SK-N-SH treated with all-trans-retinoic acid at 6 μM for 48 hours (cell line): ENCODE data around the gene CPXM2.

Experiments
- ATAC-seq: fragments of 200-7000 bp; cut with Tn5 transposase; 3 replicates; pipeline ENCODE4 v1.9.1; 2020; ENCODE audit warnings: mild to moderate bottlenecking, moderate library complexity
- ARNTL ChIP-seq: fragments of 450-650 bp; formaldehyde crosslinking; IDR thresholded peaks from 2 replicates; pipeline ENCODE4 v1.5.0; 2020; ENCODE audit warnings: low read depth, mild to moderate bottlenecking, moderate library complexity, borderline replicate concordance
- BACH2 ChIP-seq: fragments of 250-450 bp; sonication (Bioruptor Pico); IDR thresholded peaks from 2 replicates; pipeline ENCODE4 v1.9.0; 2021; ENCODE audit warnings: mild to moderate bottlenecking, borderline replicate concordance
- CREB5 ChIP-seq: fragments of 250-450 bp; sonication (Bioruptor Pico); IDR thresholded peaks from 2 replicates; pipeline ENCODE4 v1.5.1; 2020; ENCODE audit warnings: low read depth, mild to moderate bottlenecking, moderate library complexity
- CSDC2 ChIP-seq: fragments of 250-450 bp; sonication (Bioruptor Pico); IDR thresholded peaks from 2 replicates; pipeline ENCODE4 v1.5.0; 2020; ENCODE audit warnings: mild to moderate bottlenecking, moderate library complexity
- CSRNP3 ChIP-seq: fragments of 250-450 bp; sonication (Bioruptor Pico); IDR thresholded peaks from 2 replicates; pipeline ENCODE4 v1.5.1; 2021; ENCODE audit warnings: mild to moderate bottlenecking, moderate library complexity
- GLIS3 ChIP-seq: fragments of 250-450 bp; sonication (Bioruptor Pico); IDR thresholded peaks from 2 replicates; pipeline ENCODE4 v1.5.0; 2020; ENCODE audit warnings: mild to moderate bottlenecking, moderate library complexity
- ISL1 ChIP-seq: fragments of 250-450 bp; sonication (Bioruptor Pico); IDR thresholded peaks from 2 replicates; pipeline ENCODE4 v2.1.2; 2022; ENCODE audit warnings: mild to moderate bottlenecking, moderate library complexity
- OSR1 ChIP-seq: fragments of 250-450 bp; sonication (Bioruptor Pico); IDR thresholded peaks from 2 replicates; pipeline ENCODE4 v1.8.0; 2022; ENCODE audit warnings: moderate library complexity, mild to moderate bottlenecking, inconsistent platforms
- PATZ1 ChIP-seq: fragments of 250-450 bp; sonication (Bioruptor Pico); IDR thresholded peaks from 2 replicates; pipeline ENCODE4 v1.8.0; 2020; ENCODE audit warnings: mild to moderate bottlenecking, moderate library complexity, borderline replicate concordance
- POU6F1 ChIP-seq: fragments of 250-450 bp; sonication (Bioruptor Pico); IDR thresholded peaks from 2 replicates; pipeline ENCODE4 v1.8.0; 2021; ENCODE audit warnings: low read depth, mild to moderate bottlenecking, moderate library complexity, borderline replicate concordance
- PPARA ChIP-seq: fragments of 250-450 bp; sonication (Bioruptor Pico); IDR thresholded peaks from 2 replicates; pipeline ENCODE4 v1.5.0; 2020; ENCODE audit warnings: mild to moderate bottlenecking, borderline replicate concordance
- SNAI2 ChIP-seq: fragments of 250-450 bp; sonication (Bioruptor Pico); IDR thresholded peaks from 2 replicates; pipeline ENCODE4 v1.5.0; 2020; ENCODE audit warnings: mild to moderate bottlenecking, moderate library complexity
- TOX ChIP-seq: fragments of 250-450 bp; sonication (Bioruptor Pico); IDR thresholded peaks from 2 replicates; pipeline ENCODE4 v1.8.0; 2021; ENCODE audit warnings: mild to moderate bottlenecking, moderate library complexity, borderline replicate concordance
- TSHZ2 ChIP-seq: fragments of 250-450 bp; sonication (Bioruptor Pico); IDR thresholded peaks from 2 replicates; pipeline ENCODE4 v1.5.0; 2020; ENCODE audit warnings: mild to moderate bottlenecking, moderate library complexity
- ZC3H10 ChIP-seq: fragments of 250-450 bp; sonication (Bioruptor Pico); IDR thresholded peaks from 2 replicates; pipeline ENCODE4 v1.5.1; 2021; ENCODE audit warnings: mild to moderate bottlenecking, moderate library complexity
- ZFP3 ChIP-seq: fragments of 250-450 bp; sonication (Bioruptor Pico); IDR thresholded peaks from 2 replicates; pipeline ENCODE4 v1.5.0; 2020; ENCODE audit warnings: mild to moderate bottlenecking, moderate library complexity
- ZFP30 ChIP-seq: fragments of 450-650 bp; formaldehyde crosslinking; IDR thresholded peaks from 2 replicates; pipeline ENCODE4 v1.5.0; 2022; ENCODE audit warnings: mild to moderate bottlenecking, moderate library complexity
- ZNF565 ChIP-seq: fragments of 450-650 bp; formaldehyde crosslinking; conservative IDR thresholded peaks from 2 replicates; pipeline ENCODE4 v1.5.0; 2020; ENCODE audit warnings: low read depth, mild to moderate bottlenecking, moderate library complexity
- ZNF70 ChIP-seq: fragments of 450-650 bp; formaldehyde crosslinking; IDR thresholded peaks from 2 replicates; pipeline ENCODE4 v1.5.0; 2020; ENCODE audit warnings: mild to moderate bottlenecking, moderate library complexity
- ZNF8 ChIP-seq: fragments of 450-650 bp; formaldehyde crosslinking; IDR thresholded peaks from 2 replicates; pipeline ENCODE4 v1.5.0; 2020; ENCODE audit warnings: mild to moderate bottlenecking, moderate library complexity

CPXM2 gene

GRCh38 chr10:123860856-123861255 lies 30.8 kb downstream of the CPXM2 start:
- ATAC-seq = no peak
- TF ChIP-seq ZNF565 (CRISPR knock-in tag) = no peak
- TF ChIP-seq ISL1 = no peak
- TF ChIP-seq TSHZ2 (CRISPR knock-in tag) = no peak
- TF ChIP-seq PPARA (CRISPR knock-in tag) = no peak
- no peak for TF ChIP-seq ZFP30 (CRISPR knock-in tag)
- no peak for TF ChIP-seq POU6F1 (CRISPR knock-in tag)
- TF ChIP-seq SNAI2 = no peak
- no peak for TF ChIP-seq ARNTL (CRISPR knock-in tag)
- TF ChIP-seq OSR1 (CRISPR knock-in tag) = no peak
- no peak for TF ChIP-seq ZNF8
- TF ChIP-seq ZFP3 (CRISPR knock-in tag) = no peak

GRCh38 chr10:123860209-123860608 lies 31.4 kb downstream of the CPXM2 start:
- TF ChIP-seq GLIS3 (CRISPR knock-in tag) (no peak), ARNTL (CRISPR knock-in tag) (no peak)
- TF ChIP-seq, all 23 proteins: peak for 0
- ATAC-seq = no peak

GRCh38 chr10:123859653-123860050 lies 32.0 kb downstream of the CPXM2 start:
- ATAC-seq = no peak
- TF ChIP-seq PATZ1 (CRISPR knock-in tag) (no peak), PPARA (CRISPR knock-in tag) (no peak), CSRNP3 (CRISPR knock-in tag) (no peak), ZNF70 (CRISPR knock-in tag) (no peak), ZNF8 (no peak), BACH2 (CRISPR knock-in tag) (no peak), ARNTL (CRISPR knock-in tag) (no peak), ISL1 (no peak), TOX (CRISPR knock-in tag) (no peak), CREB5 (CRISPR knock-in tag) (no peak)

- ATAC-seq = no peak
- TF ChIP-seq CSDC2 (CRISPR knock-in tag) = no peak
- TF ChIP-seq ZFP30 (CRISPR knock-in tag) = no peak
- TF ChIP-seq TOX (CRISPR knock-in tag) = no peak
- TF ChIP-seq ZC3H10 (CRISPR knock-in tag) = no peak
- no peak for TF ChIP-seq OSR1 (CRISPR knock-in tag)
Observed at GRCh38 chr10:123858907-123859652, 32.5 kb downstream of the CPXM2 start.
